Glutamatergic neuron (in vitro differentiated cells): ENCODE data around the gene DCUN1D5. TPM values are rescaled to one million over a fixed set of nuclear protein-coding genes. Genes with fewer than 3 reads are reported as not detected.

Experiments
- DNase-seq: peaks from one replicate; pipeline ENCODE4 v3.0.0; 2022
- H3K27ac Mint-ChIP-seq: one replicate; pipeline ENCODE4 v1.8.0; 2020; ENCODE audit warnings: mild to moderate bottlenecking, mixed read lengths, inconsistent platforms; ENCODE audit not compliant: unreplicated experiment
- H3K27me3 Mint-ChIP-seq: one replicate; pipeline ENCODE4 v1.8.0; 2020; ENCODE audit warnings: mild to moderate bottlenecking, moderate library complexity, mixed read lengths, inconsistent platforms; ENCODE audit not compliant: unreplicated experiment
- H3K36me3 Mint-ChIP-seq: one replicate; pipeline ENCODE4 v1.8.0; 2020; ENCODE audit warnings: mild to moderate bottlenecking, mixed read lengths, inconsistent platforms; ENCODE audit not compliant: unreplicated experiment
- H3K4me1 Mint-ChIP-seq: one replicate; pipeline ENCODE4 v1.8.0; 2020; ENCODE audit warnings: mild to moderate bottlenecking, low read depth, mixed read lengths, inconsistent platforms; ENCODE audit not compliant: unreplicated experiment
- H3K4me3 Mint-ChIP-seq: one replicate; pipeline ENCODE4 v1.8.0; 2020; ENCODE audit warnings: mild to moderate bottlenecking, mixed read lengths, inconsistent platforms; ENCODE audit not compliant: unreplicated experiment
- H3K9me3 Mint-ChIP-seq: one replicate; pipeline ENCODE4 v1.8.0; 2020; ENCODE audit warnings: mild to moderate bottlenecking, moderate library complexity, mixed read lengths, inconsistent platforms; ENCODE audit not compliant: unreplicated experiment
- CTCF ChIP-seq: fragments of 200-600 bp; sonication (generic); IDR thresholded peaks from one replicate; pipeline ENCODE4 v1.5.0; 2021; ENCODE audit not compliant: partially characterized antibody, unreplicated experiment
- total RNA-seq: library from RNA; stranded (reverse); fragmentation: NEBNext Ultra II Directional; extraction: Animal tissue kit (Norgen Biotek cat#: 25700); gene quantifications from one replicate; pipeline ENCODE4 v1.2.1, GENCODE V29; 2021; ENCODE audit not compliant: unreplicated experiment

DCUN1D5 gene
- total RNA-seq, 1 donor from 2014 or later, result 51.8 TPM

- DNase-seq, result no peak
- peaks cover 11% of the 10 kb centered on the region for H3K4me1 Mint-ChIP-seq
- no peak overlapping the region for H3K27ac Mint-ChIP-seq
Observed at GRCh38 chr11:103067118-103067517, 24.8 kb downstream of the DCUN1D5 start.

GRCh38 chr11:103061656-103062055 lies 30.3 kb downstream of the DCUN1D5 start:
- H3K9me3 Mint-ChIP-seq, result no peaks in the 10 kb centered on the region
- DNase-seq, result no peak

More at GRCh38 chr11:103067118-103067517, 24.8 kb downstream of the DCUN1D5 start:
- no peaks in the 10 kb centered on the region for H3K27me3 Mint-ChIP-seq
- TF ChIP-seq CTCF, result no peak
- H3K36me3 Mint-ChIP-seq, result no peaks in the 10 kb centered on the region
- no peaks in the 10 kb centered on the region for H3K9me3 Mint-ChIP-seq
- H3K4me3 Mint-ChIP-seq, result no peak overlapping the region

GRCh38 chr11:103055221-103055890 lies 36.6 kb downstream of the DCUN1D5 start:
- H3K4me1 Mint-ChIP-seq, result no peaks in the 10 kb centered on the region
- no peak for DNase-seq
- no peaks in the 10 kb centered on the region for H3K9me3 Mint-ChIP-seq
- H3K27me3 Mint-ChIP-seq, result no peaks in the 10 kb centered on the region
- no peak overlapping the region for H3K4me3 Mint-ChIP-seq
- H3K27ac Mint-ChIP-seq, result no peak overlapping the region
- no peaks in the 10 kb centered on the region for H3K36me3 Mint-ChIP-seq
- TF ChIP-seq CTCF, result peak; percentile 59

More at GRCh38 chr11:103061656-103062055, 30.3 kb downstream of the DCUN1D5 start:
- H3K36me3 Mint-ChIP-seq, result no peaks in the 10 kb centered on the region
- H3K27ac Mint-ChIP-seq, result no peak overlapping the region
- no peaks in the 10 kb centered on the region for H3K4me1 Mint-ChIP-seq
- no peak overlapping the region for H3K4me3 Mint-ChIP-seq
- TF ChIP-seq CTCF, result no peak
- no peaks in the 10 kb centered on the region for H3K27me3 Mint-ChIP-seq

GRCh38 chr11:103053997-103054396 lies 38.0 kb downstream of the DCUN1D5 start:
- Mint-ChIP-seq H3K4me3 (no peak overlapping the region), H3K36me3 (no peaks in the 10 kb centered on the region), H3K27ac (no peak overlapping the region), H3K9me3 (no peaks in the 10 kb centered on the region), H3K27me3 (no peaks in the 10 kb centered on the region), H3K4me1 (no peaks in the 10 kb centered on the region)
- DNase-seq, result no peak
- TF ChIP-seq CTCF, result no peak

- Mint-ChIP-seq H3K4me1 (no peaks in the 10 kb centered on the region), H3K27me3 (no peaks in the 10 kb centered on the region)
Observed at GRCh38 chr11:103051981-103052380, 40.0 kb downstream of the DCUN1D5 start.

More at GRCh38 chr11:103051981-103052380, 40.0 kb downstream of the DCUN1D5 start:
- no peak overlapping the region for H3K27ac Mint-ChIP-seq
- H3K4me3 Mint-ChIP-seq, result no peak overlapping the region
- no peaks in the 10 kb centered on the region for H3K36me3 Mint-ChIP-seq
- no peaks in the 10 kb centered on the region for H3K9me3 Mint-ChIP-seq
- no peak for TF ChIP-seq CTCF
- no peak for DNase-seq
